Measurements from ENCODE around the gene MRPL9.

GRCh38 chr1:151762941-151763921 is at the start of gene MRPL9:
- TF ChIP-seq CTCF (IDR thresholded peaks at IDR 0.05; ENCODE audit: low read depth, low read length) (no peak), EZH2phosphoT487 (IDR thresholded peaks at IDR 0.05; ENCODE audit: low read depth) (no peak)
